ENCODE results near the gene PIM2.

Gene PIM2

DNA sequence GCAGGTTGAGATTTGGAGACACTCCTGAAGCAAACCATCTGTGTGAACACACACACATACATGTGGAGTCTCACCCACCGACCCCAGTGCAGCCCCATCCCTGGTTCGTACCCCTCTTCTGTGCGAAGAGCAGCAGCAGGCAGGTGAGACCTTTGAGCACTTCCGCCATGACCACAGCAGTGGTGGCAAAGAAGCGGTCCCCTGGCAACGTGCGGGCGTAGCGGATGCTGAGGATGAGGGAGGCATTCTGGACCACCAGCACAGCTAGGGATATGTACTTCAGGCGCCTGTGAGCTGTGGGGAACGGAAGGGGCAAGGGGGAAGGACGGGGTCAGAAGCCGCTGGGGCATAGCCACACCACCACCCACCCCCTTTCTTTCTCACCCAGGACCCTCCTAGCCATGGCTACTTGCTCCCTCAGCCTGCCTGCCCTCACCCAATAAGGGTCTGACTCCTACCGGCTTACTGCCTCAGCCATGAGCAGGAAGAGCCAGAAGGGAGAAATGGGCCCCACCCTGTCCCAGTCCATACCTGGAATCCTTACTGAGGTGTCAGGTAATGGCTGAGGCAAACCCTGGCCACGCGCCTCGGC is 9.0 kb downstream of the PIM2 start:
- H3K4me3 ChIP-seq (ENCODE audit: severe bottlenecking), result no peak overlapping the region
- no peaks in the 10 kb centered on the region for H3K4me1 ChIP-seq (ENCODE audit: insufficient read depth, poor library complexity, severe bottlenecking)
- no peak for ATAC-seq (ENCODE audit: low read depth)
- TF ChIP-seq, protein P1, sequence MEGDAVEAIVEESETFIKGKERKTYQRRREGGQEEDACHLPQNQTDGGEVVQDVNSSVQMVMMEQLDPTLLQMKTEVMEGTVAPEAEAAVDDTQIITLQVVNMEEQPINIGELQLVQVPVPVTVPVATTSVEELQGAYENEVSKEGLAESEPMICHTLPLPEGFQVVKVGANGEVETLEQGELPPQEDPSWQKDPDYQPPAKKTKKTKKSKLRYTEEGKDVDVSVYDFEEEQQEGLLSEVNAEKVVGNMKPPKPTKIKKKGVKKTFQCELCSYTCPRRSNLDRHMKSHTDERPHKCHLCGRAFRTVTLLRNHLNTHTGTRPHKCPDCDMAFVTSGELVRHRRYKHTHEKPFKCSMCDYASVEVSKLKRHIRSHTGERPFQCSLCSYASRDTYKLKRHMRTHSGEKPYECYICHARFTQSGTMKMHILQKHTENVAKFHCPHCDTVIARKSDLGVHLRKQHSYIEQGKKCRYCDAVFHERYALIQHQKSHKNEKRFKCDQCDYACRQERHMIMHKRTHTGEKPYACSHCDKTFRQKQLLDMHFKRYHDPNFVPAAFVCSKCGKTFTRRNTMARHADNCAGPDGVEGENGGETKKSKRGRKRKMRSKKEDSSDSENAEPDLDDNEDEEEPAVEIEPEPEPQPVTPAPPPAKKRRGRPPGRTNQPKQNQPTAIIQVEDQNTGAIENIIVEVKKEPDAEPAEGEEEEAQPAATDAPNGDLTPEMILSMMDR (IDR thresholded peaks at IDR 0.05; ENCODE audit: poor library complexity, severe bottlenecking), result no peak
- no peaks in the 10 kb centered on the region for H3K27me3 ChIP-seq (ENCODE audit: insufficient read depth, poor library complexity, severe bottlenecking)
- H3K9me3 ChIP-seq (ENCODE audit: severe bottlenecking), result no peaks in the 10 kb centered on the region
- no peak overlapping the region for H3K27ac ChIP-seq (ENCODE audit: poor library complexity, severe bottlenecking)
- no peak for DNase-seq (ENCODE audit: low spot score)
- peaks cover 22% of the 10 kb centered on the region for H3K36me3 ChIP-seq (ENCODE audit: low read depth)

DNA sequence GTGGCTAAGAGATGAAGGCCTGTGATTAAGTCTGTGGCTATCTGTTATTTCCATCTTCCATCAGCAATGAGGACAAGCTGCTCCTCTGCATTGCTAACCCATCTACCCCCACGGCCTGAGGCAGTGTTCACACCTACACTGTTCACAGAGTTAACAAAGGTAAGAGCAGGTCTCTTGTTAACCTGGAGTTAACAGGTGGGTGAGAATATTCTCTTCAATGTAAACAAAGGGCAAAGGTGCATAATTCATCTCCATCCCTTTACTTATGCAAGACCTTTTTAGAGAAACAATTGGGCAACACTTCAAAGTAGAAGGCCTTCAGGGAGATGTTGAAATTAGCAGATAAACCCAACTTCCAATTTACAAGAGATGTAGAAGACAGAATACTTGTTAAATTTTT is 10.2 kb downstream of the PIM2 start:
- H3K4me3 ChIP-seq (ENCODE audit: severe bottlenecking), result no peak overlapping the region
- no peaks in the 10 kb centered on the region for H3K27me3 ChIP-seq (ENCODE audit: insufficient read depth, poor library complexity, severe bottlenecking)
- peaks cover 22% of the 10 kb centered on the region for H3K36me3 ChIP-seq (ENCODE audit: low read depth)
- ATAC-seq (ENCODE audit: low read depth), result no peak
- H3K4me1 ChIP-seq (ENCODE audit: insufficient read depth, poor library complexity, severe bottlenecking), result no peaks in the 10 kb centered on the region
- no peak overlapping the region for H3K27ac ChIP-seq (ENCODE audit: poor library complexity, severe bottlenecking)
- H3K9me3 ChIP-seq (ENCODE audit: severe bottlenecking), result no peaks in the 10 kb centered on the region
- TF ChIP-seq, protein P1 (IDR thresholded peaks at IDR 0.05; ENCODE audit: poor library complexity, severe bottlenecking), result no peak
- no peak for DNase-seq (ENCODE audit: low spot score)

DNA sequence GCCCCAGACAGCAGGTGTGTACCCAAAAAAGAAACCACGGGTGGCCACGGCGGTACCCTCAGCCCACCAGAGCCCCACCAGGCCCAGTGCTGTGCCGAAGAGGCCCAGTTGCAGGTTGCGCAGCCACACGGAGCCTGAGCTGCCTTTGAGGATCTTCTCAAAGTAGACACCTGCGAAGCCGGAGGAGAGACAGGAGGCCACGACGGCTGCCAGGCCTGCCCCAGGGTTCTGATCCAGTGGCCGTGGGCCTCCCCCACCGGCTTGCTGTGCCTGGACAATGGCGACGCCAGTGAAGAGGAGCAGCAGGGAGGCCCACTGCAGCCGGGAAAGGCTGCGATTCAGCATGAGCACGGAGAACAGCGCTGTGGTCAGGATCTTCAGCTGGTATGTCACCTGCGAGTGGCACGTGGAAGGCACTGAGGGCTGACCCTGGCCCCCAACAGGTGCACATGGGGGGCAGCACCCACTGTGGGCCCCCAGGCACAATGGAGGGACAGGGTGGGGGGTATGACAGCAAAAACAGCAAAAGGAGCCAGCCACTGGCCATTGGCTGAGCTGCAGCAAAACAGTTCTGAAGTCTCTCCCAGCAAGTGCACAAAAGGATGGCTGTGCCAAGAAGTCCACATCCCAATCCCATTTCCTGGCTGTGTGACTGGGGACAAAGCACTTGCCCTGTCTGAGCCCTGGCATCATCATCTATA is 13.6 kb downstream of the PIM2 start:
- TF ChIP-seq, protein P1 (IDR thresholded peaks at IDR 0.05; ENCODE audit: poor library complexity, severe bottlenecking), result no peak
- DNase-seq (ENCODE audit: low spot score) (no peak), ATAC-seq (ENCODE audit: low read depth) (no peak)
- H3K27me3 ChIP-seq (ENCODE audit: insufficient read depth, poor library complexity, severe bottlenecking), result no peaks in the 10 kb centered on the region
- H3K27ac ChIP-seq (ENCODE audit: poor library complexity, severe bottlenecking), result no peak overlapping the region
- H3K9me3 ChIP-seq (ENCODE audit: severe bottlenecking), result no peaks in the 10 kb centered on the region
- H3K36me3 ChIP-seq (ENCODE audit: low read depth), result peaks cover 22% of the 10 kb centered on the region
- H3K4me3 ChIP-seq (ENCODE audit: severe bottlenecking), result no peak overlapping the region
- no peaks in the 10 kb centered on the region for H3K4me1 ChIP-seq (ENCODE audit: insufficient read depth, poor library complexity, severe bottlenecking)

DNA sequence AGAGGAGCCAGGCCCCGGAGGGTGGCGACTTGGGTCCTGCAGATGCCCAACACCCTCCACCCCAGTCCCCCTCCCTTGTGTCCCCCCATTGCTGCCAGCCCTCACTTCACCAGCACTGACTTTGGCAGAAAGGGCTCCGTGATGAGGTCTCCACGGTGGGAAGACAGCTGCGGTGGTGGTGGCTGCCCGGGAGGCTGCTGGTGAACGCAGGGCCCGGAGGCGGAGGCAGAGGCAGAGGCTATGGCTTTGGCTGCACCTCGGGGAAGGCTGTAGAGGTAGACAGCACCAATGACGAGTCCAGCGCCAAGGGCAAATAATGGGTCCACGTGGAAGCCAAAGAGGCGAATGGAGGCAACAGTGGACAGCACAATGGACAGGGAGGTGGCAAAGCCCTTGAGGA is 14.2 kb downstream of the PIM2 start:
- DNase-seq (ENCODE audit: low spot score), result no peak
- no peak overlapping the region for H3K27ac ChIP-seq (ENCODE audit: poor library complexity, severe bottlenecking)
- no peak overlapping the region for H3K4me3 ChIP-seq (ENCODE audit: severe bottlenecking)
- no peaks in the 10 kb centered on the region for H3K4me1 ChIP-seq (ENCODE audit: insufficient read depth, poor library complexity, severe bottlenecking)
- no peaks in the 10 kb centered on the region for H3K9me3 ChIP-seq (ENCODE audit: severe bottlenecking)
- peak; percentile 10; the same call in 1 of the 3 replicates for ATAC-seq (ENCODE audit: low read depth)
- H3K36me3 ChIP-seq (ENCODE audit: low read depth), result peaks cover 24% of the 10 kb centered on the region
- no peaks in the 10 kb centered on the region for H3K27me3 ChIP-seq (ENCODE audit: insufficient read depth, poor library complexity, severe bottlenecking)
- TF ChIP-seq, protein P1 (IDR thresholded peaks at IDR 0.05; ENCODE audit: poor library complexity, severe bottlenecking), result no peak

DNA sequence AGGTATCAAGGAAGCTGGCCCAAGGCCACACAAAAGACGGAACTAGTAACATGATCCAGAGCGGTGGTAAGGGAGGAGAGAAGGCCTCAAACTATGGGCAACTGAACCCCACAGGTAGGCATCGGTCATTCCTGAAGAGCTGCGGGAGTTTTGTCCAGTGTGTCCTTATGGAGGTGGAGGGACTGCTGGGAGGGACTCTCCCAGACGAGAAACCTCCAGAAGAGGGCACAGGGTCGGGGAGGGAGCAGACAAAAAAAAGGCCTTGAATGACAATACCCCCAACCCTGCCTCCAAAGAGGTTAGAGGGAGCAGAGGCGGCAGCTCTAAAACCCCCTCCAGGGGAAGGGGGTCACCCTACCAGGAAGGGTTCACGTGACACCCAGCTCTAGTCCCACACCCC is 14.6 kb downstream of the PIM2 start:
- ATAC-seq (ENCODE audit: low read depth) (no peak), DNase-seq (ENCODE audit: low spot score) (no peak)
- Histone ChIP-seq H3K4me3 (ENCODE audit: severe bottlenecking) (no peak overlapping the region), H3K27me3 (ENCODE audit: insufficient read depth, poor library complexity, severe bottlenecking) (no peaks in the 10 kb centered on the region), H3K27ac (ENCODE audit: poor library complexity, severe bottlenecking) (no peak overlapping the region), H3K9me3 (ENCODE audit: severe bottlenecking) (no peaks in the 10 kb centered on the region), H3K4me1 (ENCODE audit: insufficient read depth, poor library complexity, severe bottlenecking) (no peaks in the 10 kb centered on the region), H3K36me3 (ENCODE audit: low read depth) (peaks cover 29% of the 10 kb centered on the region)
- TF ChIP-seq, protein P1 (IDR thresholded peaks at IDR 0.05; ENCODE audit: poor library complexity, severe bottlenecking), result no peak
